NCI-H2196 (cell line): ENCODE data around the gene FOXD3.

Experiments
- DNase-seq: peaks from one replicate; lab custom pipeline; 2025; ENCODE audit not compliant: unreplicated experiment; lab: John Stamatoyannopoulos, UW

Gene FOXD3

GRCh38 chr1:63322114-63322943 lies at the start of gene FOXD3:
FOXD3 (plus strand) TSS chr1:63322567; CDS start chr1:63323059, 492 bp downstream.
- peak; percentile 77 for DNase-seq

GRCh38 chr1:63272811-63273210 lies 49.6 kb upstream of the FOXD3 start:
- no peak for DNase-seq

GRCh38 chr1:63274371-63274770 lies 48.0 kb upstream of the FOXD3 start:
- no peak for DNase-seq

- no peak for DNase-seq
Measured at GRCh38 chr1:63274979-63275378, 47.4 kb upstream of the FOXD3 start.

GRCh38 chr1:63276624-63277023 lies 45.7 kb upstream of the FOXD3 start:
- DNase-seq = no peak

GRCh38 chr1:63277195-63278192 lies 44.9 kb upstream of the FOXD3 start:
- no peak for DNase-seq

GRCh38 chr1:63281753-63282152 lies 40.6 kb upstream of the FOXD3 start:
- DNase-seq = no peak

GRCh38 chr1:63289135-63289534 lies 33.2 kb upstream of the FOXD3 start:
- no peak for DNase-seq

- DNase-seq = no peak
Measured at GRCh38 chr1:63294803-63295594, 27.4 kb upstream of the FOXD3 start.

GRCh38 chr1:63304410-63304809 lies 18.0 kb upstream of the FOXD3 start:
- DNase-seq = no peak

GRCh38 chr1:63305043-63305442 lies 17.3 kb upstream of the FOXD3 start:
- no peak for DNase-seq

- no peak for DNase-seq
Measured at GRCh38 chr1:63307196-63307794, 15.1 kb upstream of the FOXD3 start.

GRCh38 chr1:63316598-63316983 lies 5.8 kb upstream of the FOXD3 start:
- no peak for DNase-seq

- DNase-seq = peak; percentile 88
Measured at GRCh38 chr1:63316984-63317816, 5.2 kb upstream of the FOXD3 start.

- no peak for DNase-seq
Measured at GRCh38 chr1:63317817-63318152, 4.6 kb upstream of the FOXD3 start.

- no peak for DNase-seq
Measured at GRCh38 chr1:63318201-63318979, 4.0 kb upstream of the FOXD3 start.

- no peak for DNase-seq
Measured at GRCh38 chr1:63319046-63320021, 3.0 kb upstream of the FOXD3 start.
